ENCODE measurements around the gene NGLY1. TPM values are rescaled to one million over a fixed set of nuclear protein-coding genes. Genes with fewer than 3 reads are reported as not detected.

The NGLY1 gene
- total RNA-seq, 1 experiment from 2014 or later: 29.4 TPM

- TF ChIP-seq CTCF (conservative IDR thresholded peaks at IDR 0.05) (no peak), EZH2 (IDR thresholded peaks at IDR 0.05; ENCODE audit: low read depth) (no peak)
- intact Hi-C loops (cut with micrococcal nuclease; ENCODE audit: unreplicated experiment): no loop called here
Measured at GRCh38 chr3:25818335-25818734, 35.1 kb upstream of the NGLY1 start.

GRCh38 chr3:25817638-25818037, 34.4 kb upstream of the NGLY1 start:
- Histone ChIP-seq H3K4me1 (replicated peaks; ENCODE audit: insufficient read depth) (no peaks in the 10 kb centered on the region), H3K27ac (no peak overlapping the region), H3K36me3 (ENCODE audit: low read depth) (no peaks in the 10 kb centered on the region), H2AFZ (no peak overlapping the region), H3F3A (ENCODE audit: insufficient read depth, low read depth) (no peaks in the 10 kb centered on the region), H3K4me2 (no peak overlapping the region), H3K9me2 (ENCODE audit: insufficient read depth) (no peaks in the 10 kb centered on the region), H3K79me2 (ENCODE audit: low read depth) (no peaks in the 10 kb centered on the region), H4K20me1 (ENCODE audit: insufficient read depth) (no peaks in the 10 kb centered on the region), H3K9me3 (ENCODE audit: insufficient read depth, low read depth) (no peaks in the 10 kb centered on the region), H3K4me3 (no peak overlapping the region), H3K27me3 (ENCODE audit: insufficient read depth, low read depth) (no peaks in the 10 kb centered on the region)
- ChIA-PET CTCF (no interaction called here), POLR2A (ENCODE audit: unreplicated experiment) (no interaction called here)
- intact Hi-C loops (cut with micrococcal nuclease; ENCODE audit: unreplicated experiment): no loop called here
- TF ChIP-seq EZH2 (IDR thresholded peaks at IDR 0.05; ENCODE audit: low read depth) (no peak), CTCF (conservative IDR thresholded peaks at IDR 0.05) (no peak)
- no peak for DNase-seq
- no TSS peak for BruUV-seq (replicated peaks)

More at GRCh38 chr3:25818335-25818734, 35.1 kb upstream of the NGLY1 start:
- POLR2A ChIA-PET (ENCODE audit: unreplicated experiment): no interaction called here
- no peaks in the 10 kb centered on the region for H3K27me3 ChIP-seq (ENCODE audit: insufficient read depth, low read depth)
- no peak for DNase-seq
- H2AFZ ChIP-seq: no peak overlapping the region
- no peak overlapping the region for H3K4me2 ChIP-seq
- H3K9me3 ChIP-seq (ENCODE audit: insufficient read depth, low read depth): no peaks in the 10 kb centered on the region
- H3K4me1 ChIP-seq (replicated peaks; ENCODE audit: insufficient read depth): no peaks in the 10 kb centered on the region
- H3K27ac ChIP-seq: no peak overlapping the region
- BruUV-seq (replicated peaks): no TSS peak
- H3K36me3 ChIP-seq (ENCODE audit: low read depth): no peaks in the 10 kb centered on the region
- CTCF ChIA-PET: no interaction called here
- H3K4me3 ChIP-seq: no peak overlapping the region
- H4K20me1 ChIP-seq (ENCODE audit: insufficient read depth): no peaks in the 10 kb centered on the region
- no peaks in the 10 kb centered on the region for H3K9me2 ChIP-seq (ENCODE audit: insufficient read depth)
- H3K79me2 ChIP-seq (ENCODE audit: low read depth): no peaks in the 10 kb centered on the region
- no peaks in the 10 kb centered on the region for H3F3A ChIP-seq (ENCODE audit: insufficient read depth, low read depth)

GRCh38 chr3:25817107-25817506, 33.9 kb upstream of the NGLY1 start:
- Histone ChIP-seq H2AFZ (no peak overlapping the region), H3K36me3 (ENCODE audit: low read depth) (no peaks in the 10 kb centered on the region), H3K27me3 (ENCODE audit: insufficient read depth, low read depth) (no peaks in the 10 kb centered on the region), H3K4me1 (replicated peaks; ENCODE audit: insufficient read depth) (no peaks in the 10 kb centered on the region), H3K4me3 (no peak overlapping the region), H4K20me1 (ENCODE audit: insufficient read depth) (no peaks in the 10 kb centered on the region), H3K4me2 (no peak overlapping the region), H3K27ac (no peak overlapping the region), H3K9me3 (ENCODE audit: insufficient read depth, low read depth) (no peaks in the 10 kb centered on the region), H3F3A (ENCODE audit: insufficient read depth, low read depth) (no peaks in the 10 kb centered on the region), H3K9me2 (ENCODE audit: insufficient read depth) (no peaks in the 10 kb centered on the region), H3K79me2 (ENCODE audit: low read depth) (no peaks in the 10 kb centered on the region)
- ChIA-PET POLR2A (ENCODE audit: unreplicated experiment) (no interaction called here), CTCF (no interaction called here)
- no peak for DNase-seq
- TF ChIP-seq CTCF (conservative IDR thresholded peaks at IDR 0.05) (no peak), EZH2 (IDR thresholded peaks at IDR 0.05; ENCODE audit: low read depth) (no peak)
- intact Hi-C loops (cut with micrococcal nuclease; ENCODE audit: unreplicated experiment): no loop called here
- no TSS peak for BruUV-seq (replicated peaks)
